KMS-11 (cell line): ENCODE data around the gene ELOVL7.

Experiments
- H2AFZ ChIP-seq: fragments of 200-600 bp; sonication (generic); 2 replicates; pipeline ENCODE4 v1.6.1; 2016; ENCODE audit warnings: antibody characterized with exemption, mixed run types, low read depth
- H3K27ac ChIP-seq: fragments of 200-600 bp; sonication (generic); 2 replicates; pipeline ENCODE4 v1.6.1; 2016; ENCODE audit warnings: mild to moderate bottlenecking, mixed run types
- H3K27me3 ChIP-seq: fragments of 200-600 bp; sonication (generic); 2 replicates; pipeline ENCODE4 v1.6.1; 2017; ENCODE audit warnings: mild to moderate bottlenecking, low read depth, mixed run types, moderate library complexity; ENCODE audit not compliant: insufficient read depth
- H3K36me3 ChIP-seq: fragments of 200-600 bp; sonication (generic); 2 replicates; pipeline ENCODE4 v1.6.1; 2017; ENCODE audit warnings: mild to moderate bottlenecking, mixed run types; ENCODE audit not compliant: insufficient read depth
- H3K4me1 ChIP-seq: fragments of 200-600 bp; sonication (generic); 2 replicates; pipeline ENCODE4 v1.6.1; 2016; ENCODE audit warnings: mild to moderate bottlenecking, low read depth, mixed run types; ENCODE audit not compliant: poor library complexity, severe bottlenecking
- H3K4me2 ChIP-seq: fragments of 200-600 bp; sonication (generic); 2 replicates; pipeline ENCODE4 v1.7.0; 2016; ENCODE audit warnings: mild to moderate bottlenecking, mixed run types
- H3K4me3 ChIP-seq: fragments of 200-600 bp; sonication (generic); IDR thresholded peaks from 2 replicates; pipeline ENCODE4 v1.6.1; 2017; ENCODE audit warnings: low read depth, low read length, mixed read lengths; ENCODE audit not compliant: insufficient read depth
- H3K79me2 ChIP-seq: fragments of 200-600 bp; sonication (generic); 2 replicates; pipeline ENCODE4 v1.6.1; 2016; ENCODE audit warnings: low read depth, mixed run types; ENCODE audit not compliant: insufficient read depth
- H3K9ac ChIP-seq: fragments of 200-600 bp; sonication (generic); 2 replicates; pipeline ENCODE4 v1.6.1; 2016; ENCODE audit warnings: mild to moderate bottlenecking, mixed run types
- H4K20me1 ChIP-seq: fragments of 200-600 bp; sonication (generic); 2 replicates; pipeline ENCODE4 v1.6.1; 2016; ENCODE audit warnings: mild to moderate bottlenecking, mixed run types; ENCODE audit not compliant: insufficient read depth
- CTCF ChIP-seq: fragments of 200-600 bp; sonication (generic); conservative IDR thresholded peaks from 2 replicates; pipeline ENCODE4 v1.6.1; 2017; ENCODE audit warnings: low read depth, mild to moderate bottlenecking, antibody characterized with exemption, low read length, moderate library complexity, mixed read lengths

Gene ELOVL7

GRCh38 chr5:60843936-60844905 is at the start of gene ELOVL7:
TSS of gene ELOVL7 (minus strand) at chr5:60844269. CDS start at chr5:60787397, 56,872 bp downstream.
- 0 out of 2 replicates have a peak, but pooled peaks cover 3% of the 10 kb centered on the region for H4K20me1 ChIP-seq
- no peak within 1 kb of the TSS for H3K27ac ChIP-seq
- 0 out of 2 replicates have a peak, but pooled peaks have one; percentile 15 for TF ChIP-seq CTCF
- no peaks in the 10 kb centered on the region for H3K36me3 ChIP-seq
- H2AFZ ChIP-seq, result peak within 1 kb of the TSS; percentile 99
- H3K4me2 ChIP-seq, result peak within 1 kb of the TSS; percentile 90
- peak within 1 kb of the TSS; percentile 61 for H3K9ac ChIP-seq
- peaks cover 8% of the 10 kb centered on the region for H3K4me1 ChIP-seq
- peak within 1 kb of the TSS; percentile 53 for H3K4me3 ChIP-seq
- no peaks in the 10 kb centered on the region for H3K79me2 ChIP-seq
- H3K27me3 ChIP-seq, result no peaks in the 10 kb centered on the region

- no peak overlapping the region for H3K4me2 ChIP-seq
- no peaks in the 10 kb centered on the region for H3K4me1 ChIP-seq
- H2AFZ ChIP-seq, result no peak overlapping the region
- no peak overlapping the region for H3K4me3 ChIP-seq
- no peak for TF ChIP-seq CTCF
- no peaks in the 10 kb centered on the region for H3K79me2 ChIP-seq
- H3K27me3 ChIP-seq, result no peaks in the 10 kb centered on the region
- H4K20me1 ChIP-seq, result no peaks in the 10 kb centered on the region
- H3K27ac ChIP-seq, result no peak overlapping the region
- no peaks in the 10 kb centered on the region for H3K36me3 ChIP-seq
- no peak overlapping the region for H3K9ac ChIP-seq
Measured at GRCh38 chr5:60893521-60893920, 49.5 kb upstream of the ELOVL7 start.

- no peak overlapping the region for H3K27ac ChIP-seq
- no peak overlapping the region for H3K9ac ChIP-seq
- no peaks in the 10 kb centered on the region for H3K79me2 ChIP-seq
- H4K20me1 ChIP-seq, result no peaks in the 10 kb centered on the region
- H2AFZ ChIP-seq, result no peak overlapping the region
- no peaks in the 10 kb centered on the region for H3K27me3 ChIP-seq
- H3K36me3 ChIP-seq, result no peaks in the 10 kb centered on the region
- H3K4me2 ChIP-seq, result no peak overlapping the region
- no peaks in the 10 kb centered on the region for H3K4me1 ChIP-seq
- no peak overlapping the region for H3K4me3 ChIP-seq
- TF ChIP-seq CTCF, result no peak
Measured at GRCh38 chr5:60891667-60892066, 47.6 kb upstream of the ELOVL7 start.

GRCh38 chr5:60888359-60889061 is 44.4 kb upstream of the ELOVL7 start:
- TF ChIP-seq CTCF, result no peak
- Histone ChIP-seq H3K9ac (no peak overlapping the region), H3K4me3 (no peak overlapping the region), H3K27ac (no peak overlapping the region), H3K27me3 (no peaks in the 10 kb centered on the region), H3K4me2 (no peak overlapping the region), H3K4me1 (no peaks in the 10 kb centered on the region), H3K36me3 (no peaks in the 10 kb centered on the region), H3K79me2 (no peaks in the 10 kb centered on the region), H2AFZ (no peak overlapping the region), H4K20me1 (no peaks in the 10 kb centered on the region)
